ENCODE results near the gene SCFD2.
A peak's percentile ranks its signal among the peaks of the same experiment; 100 is the strongest.
"Not testable (repeated sequence)": the region's sequence is repeated elsewhere in the genome, so short reads cannot be mapped to it uniquely, and the experiment has no call there.

SCFD2 gene

GRCh38 chr4:53094040-53094439, 271.8 kb downstream of the SCFD2 start:
- no peak for DNase-seq

GRCh38 chr4:53089936-53090729, 275.7 kb downstream of the SCFD2 start:
- DNase-seq = no peak

- no peak for DNase-seq
Observed at GRCh38 chr4:53088152-53088551, 277.7 kb downstream of the SCFD2 start.

- DNase-seq = no peak
Observed at GRCh38 chr4:53076374-53076958, 289.4 kb downstream of the SCFD2 start.

- no peak for DNase-seq
Observed at GRCh38 chr4:53075162-53075785, 290.6 kb downstream of the SCFD2 start.

- no peak for DNase-seq
Observed at GRCh38 chr4:53068755-53069330, 297.0 kb downstream of the SCFD2 start.

GRCh38 chr4:53067125-53067802, 298.6 kb downstream of the SCFD2 start:
- DNase-seq = peak; percentile 2

GRCh38 chr4:53066155-53066554, 299.7 kb downstream of the SCFD2 start:
- no peak for DNase-seq

- no peak for DNase-seq
Observed at GRCh38 chr4:53064609-53065008, 301.3 kb downstream of the SCFD2 start.

- no peak for DNase-seq
Observed at GRCh38 chr4:53061091-53061850, 304.6 kb downstream of the SCFD2 start.

- no peak for DNase-seq
Observed at GRCh38 chr4:53060278-53060677, 305.6 kb downstream of the SCFD2 start.

- DNase-seq = no peak
Observed at GRCh38 chr4:53059871-53060270, 306.0 kb downstream of the SCFD2 start.

GRCh38 chr4:53059256-53059655, 306.6 kb downstream of the SCFD2 start:
- DNase-seq = no peak

- no peak for DNase-seq
Observed at GRCh38 chr4:53057679-53058078, 308.2 kb downstream of the SCFD2 start.

- not testable (repeated sequence) for DNase-seq
Observed at GRCh38 chr4:53057108-53057507, 308.8 kb downstream of the SCFD2 start.

GRCh38 chr4:53055716-53056403, 310.0 kb downstream of the SCFD2 start:
- DNase-seq = no peak

GRCh38 chr4:53055274-53055673, 310.6 kb downstream of the SCFD2 start:
- DNase-seq = no peak

GRCh38 chr4:53050361-53050774, 315.5 kb downstream of the SCFD2 start:
- DNase-seq = no peak

- no peak for DNase-seq
Observed at GRCh38 chr4:53049528-53049927, 316.3 kb downstream of the SCFD2 start.

- no peak for DNase-seq
Observed at GRCh38 chr4:53044651-53044960, 321.3 kb downstream of the SCFD2 start.

GRCh38 chr4:53043891-53044650, 321.8 kb downstream of the SCFD2 start:
- DNase-seq = no peak

Data from stimulated activated CD4-positive, alpha-beta T cell treated with anti-CD3 and anti-CD28 coated beads, Interleukin-1b, Interleukin-23, amount 100 ng/mL, for 48 hours (primary cell).